ENCODE data around the gene MRPS23. TPM values are rescaled to one million over a fixed set of nuclear protein-coding genes. Genes with fewer than 3 reads are reported as not detected.

The MRPS23 gene
- total and polyA plus RNA-seq, 2 of the 13 experiments (the other 11 are each of a cell fraction or from before 2014, with no cell fraction given): 63.2 to 181 TPM

DNA sequence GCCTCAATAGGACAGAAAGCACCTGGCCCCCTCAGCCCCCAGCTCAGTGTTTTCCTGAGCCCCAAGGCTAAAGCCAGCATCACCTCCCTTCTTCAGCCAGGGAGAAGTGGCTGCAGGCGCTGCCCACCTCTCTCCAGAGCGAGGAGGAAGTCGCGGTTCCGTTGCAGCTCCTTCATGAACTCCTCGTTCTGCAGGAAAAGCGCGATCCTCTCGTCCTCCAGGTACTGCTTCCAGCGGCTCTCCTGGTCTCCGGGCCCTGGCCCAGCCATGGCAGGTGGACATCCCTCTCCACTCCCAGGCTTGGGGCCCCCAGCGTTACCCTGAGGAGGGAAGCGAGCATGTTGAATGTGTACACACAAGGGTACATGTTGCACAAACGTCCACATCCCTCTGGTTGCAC is 22.7 kb upstream of the MRPS23 start:
- Histone ChIP-seq H4K20me1 (ENCODE audit: insufficient read depth, low read length) (no peaks in the 10 kb centered on the region), H3K9ac (ENCODE audit: insufficient read depth, low read depth, low read length) (no peak overlapping the region), H2AFZ (ENCODE audit: low read length) (no peak overlapping the region), H3K4me2 (ENCODE audit: low read depth, low read length) (no peak overlapping the region), H3K79me2 (ENCODE audit: insufficient read depth, low read length) (no peaks in the 10 kb centered on the region), H3K4me3 (replicated peaks in 1 of 3; ENCODE audit: insufficient read depth in 1 of 3, low read depth in 2 of 3, low read length in 3 of 3) (no peak overlapping the region), H3K27me3 (ENCODE audit: control insufficient read depth in 1 of 2, insufficient read depth in 2 of 2, low read length in 2 of 2) (no peaks in the 10 kb centered on the region), H3K36me3 (replicated peaks in 1 of 2; ENCODE audit: control insufficient read depth in 1 of 2, insufficient read depth in 2 of 2, low read length in 2 of 2) (no peaks in the 10 kb centered on the region; a peak in 1 of 5 replicates), H3K9me3 (ENCODE audit: low read length) (no peaks in the 10 kb centered on the region), H3K27ac (ENCODE audit: extremely low read length, insufficient read depth, low read length) (no peak overlapping the region), H3K4me1 (ENCODE audit: insufficient read depth, low read length) (peaks cover 70% of the 10 kb centered on the region)
- no peak for FAIRE-seq
- ChIA-PET POLR2A (interaction anchor here (1.0 kb wide), 1 partner anchor 12 kb away, joined by 7 read pairs; no protein-coding TSS in a partner anchor), CTCF (ENCODE audit: low intra/inter-chr PET ratio, low total read pairs) (no interaction called here)
- intact Hi-C loops (cut with micrococcal nuclease; ENCODE audit: unreplicated experiment): no loop called here
- DNase-seq (ENCODE audit: low spot score): no peak
- no TSS peak for BruUV-seq (replicated peaks)
- TF ChIP-seq ZNF776 (CRISPR knock-in tag; IDR thresholded peaks at IDR 0.05): 0 out of 2 replicates have a peak, but pooled peaks have one; percentile 48
- no peak for TF ChIP-seq ZNF235 (CRISPR knock-in tag; IDR thresholded peaks at IDR 0.05; ENCODE audit: borderline replicate concordance)
- TF ChIP-seq ZNF749 (CRISPR knock-in tag; IDR thresholded peaks at IDR 0.05; ENCODE audit: borderline replicate concordance): no peak
- no peak for TF ChIP-seq ATF7-NPFF (CRISPR knock-in tag; IDR thresholded peaks at IDR 0.05; ENCODE audit: low read depth)
- TF ChIP-seq REXO4 (CRISPR knock-in tag; IDR thresholded peaks at IDR 0.05; ENCODE audit: borderline replicate concordance): no peak
- TF ChIP-seq CHCHD3 (CRISPR knock-in tag; IDR thresholded peaks at IDR 0.05): no peak
- TF ChIP-seq ZNF576 (CRISPR knock-in tag; IDR thresholded peaks at IDR 0.05): 0 out of 2 replicates have a peak, but pooled peaks have one; percentile 20
- TF ChIP-seq ZNF296 (CRISPR knock-in tag; conservative IDR thresholded peaks at IDR 0.05): no peak
- TF ChIP-seq POGZ (CRISPR knock-in tag; IDR thresholded peaks at IDR 0.05): no peak
- no peak for TF ChIP-seq LCORL (IDR thresholded peaks at IDR 0.05)
- no peak for TF ChIP-seq LCORL (CRISPR knock-in tag; IDR thresholded peaks at IDR 0.05)
- WGBS (ENCODE audit: low lambda C conversion rate): 91% methylated on average over 14 of the region's 14 CpGs
- in situ Hi-C loops (cut with HindIII; ENCODE audit: extremely low pct_ligation_motif_present, low pct_unique_long_range_greater_than_20kb): no loop called here
- ATAC-seq: no peak

All from HepG2 (cell line).